Middle frontal gyrus (tissue), 1 donor: ENCODE measurements around the gene MOCOS.

Experiments
- DNase-seq: peaks from one replicate; pipeline ENCODE4 v3.0.0-alpha.2; 2015; ENCODE audit warnings: low spot score; ENCODE audit errors: extremely low spot score

The MOCOS gene

DNA sequence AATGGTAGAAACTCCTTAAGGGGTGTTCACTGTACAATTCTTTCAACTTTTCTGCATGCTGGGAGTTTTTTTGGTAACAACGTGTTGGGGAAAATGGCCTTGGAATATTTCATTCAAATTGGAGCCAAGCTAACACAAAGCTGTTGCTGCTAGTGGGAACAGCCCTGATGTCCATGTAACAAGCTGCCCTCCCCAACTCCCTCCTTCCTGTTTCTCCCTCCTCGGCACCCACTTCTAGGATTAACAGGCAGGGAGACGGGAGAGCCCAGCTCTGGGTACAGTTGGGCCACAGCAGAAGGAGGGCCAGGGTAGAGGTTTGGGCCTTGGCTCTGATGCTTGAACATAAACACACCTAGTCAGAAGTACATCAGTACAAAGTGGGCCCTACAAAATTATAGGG, 9.4 kb upstream of the MOCOS start:
- DNase-seq, result no peak

DNA sequence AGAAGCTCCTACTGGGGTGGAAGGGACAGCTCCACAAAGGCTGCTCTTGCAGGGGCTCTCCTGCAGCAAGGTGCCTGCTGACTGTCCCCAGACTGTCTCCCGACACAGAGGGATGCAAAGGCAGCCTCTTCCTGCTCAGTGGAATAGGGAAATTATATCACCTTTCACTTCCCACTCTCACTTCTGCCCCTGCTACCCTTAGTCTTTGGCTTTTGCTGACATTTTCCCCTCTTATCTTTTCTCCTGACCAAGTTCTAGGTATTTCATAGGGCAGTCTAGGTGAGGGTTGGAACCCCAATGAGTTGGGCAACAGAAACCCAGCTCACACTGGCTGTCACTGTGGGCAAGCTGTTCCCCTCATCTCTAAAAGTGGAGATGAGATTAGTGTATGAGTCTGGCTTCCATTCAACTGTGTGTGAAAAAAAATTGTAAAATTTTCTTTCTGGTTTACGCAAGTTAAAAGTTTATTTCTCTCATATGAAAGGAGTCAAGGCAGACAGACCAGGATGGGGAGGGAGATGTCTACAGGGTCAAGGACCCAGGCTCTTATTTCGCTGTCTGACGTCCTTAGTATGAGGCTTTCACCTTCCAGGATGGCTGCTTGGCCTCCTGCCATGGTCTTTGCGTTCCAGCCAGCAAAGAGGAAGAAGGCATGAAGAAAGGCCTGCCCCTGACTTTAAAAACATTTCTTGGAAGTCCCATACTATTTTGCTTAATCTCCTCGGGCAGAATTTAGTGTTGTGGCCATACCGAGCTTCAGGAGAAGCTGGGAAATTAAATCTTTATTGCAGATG, 7.5 kb upstream of the MOCOS start:
- no peak for DNase-seq

DNA sequence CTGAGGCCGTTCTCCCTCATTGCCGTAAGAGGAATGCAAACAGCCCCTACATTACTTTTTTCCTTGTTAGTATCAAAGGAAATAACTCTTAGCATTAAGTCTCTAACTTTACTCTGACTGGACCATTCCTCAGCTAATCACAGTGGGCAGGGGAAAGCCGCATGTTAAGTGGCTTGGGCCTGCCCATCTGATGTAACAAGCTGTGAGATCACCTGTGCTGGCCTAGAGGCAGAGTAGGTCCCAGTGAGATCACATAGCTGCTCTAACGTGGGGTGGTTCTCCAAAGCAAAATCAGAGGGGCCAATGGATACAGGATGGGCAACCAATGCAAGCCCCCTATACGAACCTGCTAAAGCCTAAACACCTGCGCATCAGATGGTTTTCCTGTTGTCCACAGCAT, 5.9 kb upstream of the MOCOS start:
- DNase-seq, result no peak

DNA sequence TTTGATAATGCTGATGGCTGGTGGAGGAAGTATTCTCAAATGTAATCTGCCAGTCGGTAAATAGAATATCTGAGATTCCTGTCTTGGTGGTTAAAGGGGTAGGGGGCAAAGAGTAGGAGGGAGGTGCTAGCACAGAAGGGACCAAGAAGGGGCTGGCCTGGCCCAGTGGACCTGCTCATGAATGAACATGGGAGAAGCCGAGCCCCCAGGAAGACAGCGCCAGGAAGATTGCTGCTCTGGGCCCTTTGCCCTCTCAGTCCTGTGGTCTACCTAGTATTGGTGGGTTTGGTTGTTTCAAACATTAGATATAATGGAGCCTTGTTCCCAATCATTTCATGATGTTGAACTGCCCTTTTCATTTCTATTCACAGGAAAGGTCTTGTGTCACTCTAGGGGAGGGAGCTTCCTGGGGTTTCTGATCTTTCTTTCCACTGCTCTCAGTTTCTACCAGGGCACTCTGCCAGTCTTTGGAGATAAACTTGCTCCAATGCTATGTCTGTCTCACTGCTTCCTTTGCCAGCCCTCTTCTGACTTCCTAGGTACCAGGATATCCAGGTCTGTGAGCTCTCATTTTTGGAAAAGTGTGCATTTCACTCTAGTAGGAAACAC, 5.3 kb upstream of the MOCOS start:
- no peak for DNase-seq

DNA sequence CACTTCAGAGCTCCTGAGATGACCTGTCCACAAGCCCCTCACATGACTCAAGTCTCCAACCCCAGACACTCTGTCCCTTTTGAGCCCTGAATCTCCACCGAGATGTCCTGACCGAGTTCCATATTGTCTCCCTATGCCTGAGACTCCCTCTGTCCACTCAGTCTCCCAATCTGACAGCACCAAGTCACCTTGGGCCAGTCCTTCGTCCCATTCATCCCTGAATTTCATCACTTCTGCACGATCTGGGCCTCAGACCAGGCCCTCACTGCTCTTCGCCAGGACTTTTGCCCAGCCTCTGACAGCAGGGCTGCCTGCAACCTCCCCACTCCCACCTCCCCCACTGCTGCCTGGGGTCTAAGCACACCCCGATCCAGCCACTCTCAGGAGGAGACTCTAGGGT, 4.3 kb upstream of the MOCOS start:
- no peak for DNase-seq

DNA sequence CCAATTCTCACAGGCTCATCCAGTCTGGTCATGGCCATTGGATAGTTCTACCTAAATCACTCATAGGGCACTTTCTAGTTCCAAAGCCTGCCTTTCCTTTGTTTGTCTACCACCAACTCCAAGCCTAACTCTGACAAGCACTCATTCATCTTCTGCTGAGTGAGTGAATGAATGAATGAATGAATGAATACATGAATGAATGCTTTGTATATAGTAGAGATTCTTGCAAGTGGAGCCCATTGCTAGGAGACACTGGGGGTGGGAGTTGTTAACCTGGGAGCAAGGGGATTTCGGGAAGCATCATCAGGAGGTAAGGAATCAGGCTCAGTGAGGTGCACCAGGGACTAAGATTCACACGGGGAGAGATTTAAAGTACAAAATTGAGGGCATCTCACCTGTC, 3.3 kb upstream of the MOCOS start:
- no peak for DNase-seq

DNA sequence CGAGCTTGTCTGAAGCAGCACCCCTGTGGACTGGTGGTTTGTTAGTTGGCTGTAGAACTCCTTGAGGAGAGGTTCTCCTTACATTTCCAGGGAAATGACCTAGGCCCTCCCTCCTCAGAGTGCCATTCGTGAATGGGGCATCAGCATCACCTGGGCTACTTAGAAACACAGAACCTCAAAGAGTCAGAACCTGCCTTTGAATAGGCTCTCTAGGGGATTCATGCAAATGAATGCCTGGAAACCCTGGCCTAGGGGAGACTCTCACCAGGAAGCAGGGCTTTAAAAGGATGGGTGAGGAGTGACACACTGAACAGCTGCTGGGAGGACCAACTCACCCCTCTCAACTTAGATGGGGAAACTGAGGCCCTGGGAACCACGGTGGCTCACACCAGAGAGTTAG, 2.1 kb upstream of the MOCOS start:
- DNase-seq, result no peak

DNA sequence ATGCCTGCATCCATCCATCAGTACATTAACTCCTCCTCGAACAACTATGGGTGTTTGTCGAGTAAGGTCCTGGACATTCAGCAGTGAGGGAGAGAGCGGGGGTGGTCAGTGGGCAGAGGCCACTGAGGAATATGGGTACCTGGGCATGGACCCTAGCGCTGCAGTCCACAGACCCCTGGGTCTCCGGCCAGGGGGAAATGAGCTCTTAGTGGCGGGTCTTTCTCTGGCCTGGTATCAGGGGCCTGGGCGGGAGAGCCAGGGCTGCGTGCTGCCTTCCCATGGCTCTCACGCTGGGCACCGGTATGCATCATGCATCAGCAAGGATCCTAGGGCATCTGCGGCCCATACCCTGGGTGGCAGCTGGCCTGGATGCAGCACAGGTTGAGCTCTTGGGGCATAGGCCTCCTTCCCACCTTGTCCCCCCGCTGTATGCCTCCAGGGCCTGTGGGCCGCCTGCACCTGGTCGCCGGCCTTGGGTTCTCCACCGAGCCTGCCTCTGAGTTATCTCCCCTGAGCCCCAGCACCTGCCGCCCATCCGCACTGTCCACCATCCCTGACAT, 1.3 kb upstream of the MOCOS start:
- no peak for DNase-seq

DNA sequence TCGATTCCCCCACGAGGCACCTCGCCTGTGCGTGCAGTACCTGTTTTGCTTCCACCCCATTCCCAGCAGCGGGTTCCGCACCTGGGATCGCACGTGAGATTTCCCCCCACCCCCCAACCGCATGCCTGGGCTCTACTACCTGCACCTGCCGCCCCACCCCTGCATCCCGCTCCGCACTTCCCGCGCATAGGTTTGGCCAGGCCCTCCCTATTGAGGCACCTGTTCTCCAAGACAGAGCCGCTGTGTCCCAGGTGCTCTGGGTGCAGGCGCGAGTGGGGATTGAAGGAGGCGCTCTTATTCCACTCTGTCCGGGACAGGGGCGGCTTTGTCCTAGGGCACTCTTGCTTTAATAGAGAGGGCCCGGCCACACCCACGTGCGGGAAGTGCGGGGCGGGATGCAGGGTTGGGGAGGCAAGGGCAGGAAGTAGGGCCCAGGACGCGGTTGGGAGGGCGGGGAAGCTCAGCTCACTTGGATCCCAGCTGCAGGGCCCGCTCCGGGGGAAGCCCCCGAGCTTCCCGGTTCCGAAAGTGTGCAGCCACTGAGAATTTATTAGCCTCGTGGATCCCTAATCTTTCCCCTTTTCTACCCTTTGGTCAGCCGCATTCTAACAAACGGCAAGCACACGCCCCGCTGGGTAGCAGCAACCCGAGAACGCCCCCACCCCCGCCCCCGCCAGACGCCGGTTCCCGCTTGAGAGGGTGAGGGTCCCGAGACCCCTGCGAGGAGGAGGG, 670 bp upstream of the MOCOS start:
- no peak for DNase-seq

DNA sequence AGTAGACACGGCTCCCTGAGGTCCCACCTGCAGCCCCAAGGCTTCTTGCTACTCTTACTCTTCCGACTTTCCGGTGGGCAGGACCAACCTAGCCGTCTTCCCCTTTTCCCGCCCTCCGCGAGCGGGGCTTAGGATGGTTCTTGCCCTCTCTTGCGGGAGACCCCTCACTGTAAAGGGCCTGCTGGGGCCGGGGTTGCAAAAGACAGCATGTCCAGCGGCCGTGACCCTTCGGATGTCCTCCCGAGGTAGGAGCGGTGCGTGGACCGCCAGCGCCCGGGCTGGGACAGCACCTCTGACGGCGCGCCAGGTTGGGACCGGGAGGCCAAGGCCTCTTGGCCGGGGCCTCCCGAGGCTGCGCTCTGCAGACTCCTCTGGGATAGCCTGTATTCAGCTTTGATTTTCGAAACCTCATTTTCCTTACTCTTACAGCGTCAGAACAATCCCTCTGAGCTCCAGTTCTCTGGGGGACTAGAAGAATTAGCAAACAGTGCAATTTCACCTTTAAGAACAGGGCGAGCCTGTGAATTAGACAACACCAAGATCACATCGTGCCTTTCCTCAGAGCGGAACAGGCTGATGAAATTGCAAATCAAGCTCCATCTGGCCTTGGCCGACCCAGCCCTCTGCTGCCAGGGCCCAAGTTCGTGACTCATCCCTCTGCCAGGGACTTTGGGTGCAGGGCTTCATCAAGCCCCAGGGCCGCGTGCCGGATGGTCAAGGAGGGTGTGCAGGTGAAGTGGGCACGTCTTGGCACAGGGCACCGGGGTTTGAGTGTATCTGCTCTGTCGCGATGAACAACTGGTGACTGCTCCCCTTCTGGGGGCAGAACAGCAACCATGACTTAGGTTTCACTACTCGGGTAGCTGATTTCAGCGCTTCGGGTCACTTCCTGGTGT, 777 bp downstream of the MOCOS start:
- DNase-seq, result no peak

DNA sequence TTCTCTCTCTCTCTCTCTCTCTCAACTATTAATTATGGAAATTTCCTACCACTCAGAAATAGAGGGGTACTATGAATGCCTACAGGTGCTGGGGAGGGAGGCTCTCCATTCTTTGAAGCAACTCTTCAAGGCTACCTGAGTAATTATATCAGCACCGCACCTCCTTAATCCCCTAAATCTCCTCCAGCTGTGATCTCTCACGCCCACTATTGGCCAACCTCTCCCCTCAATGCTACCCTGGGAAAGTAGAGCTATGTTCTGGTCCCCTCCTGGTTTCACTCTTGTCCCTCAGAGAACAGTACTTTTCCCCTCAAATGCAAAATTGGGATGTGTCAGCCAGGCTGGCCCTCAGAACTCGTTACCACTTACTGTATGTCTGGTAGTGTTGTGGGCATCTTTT, 1.6 kb downstream of the MOCOS start:
- DNase-seq, result no peak

DNA sequence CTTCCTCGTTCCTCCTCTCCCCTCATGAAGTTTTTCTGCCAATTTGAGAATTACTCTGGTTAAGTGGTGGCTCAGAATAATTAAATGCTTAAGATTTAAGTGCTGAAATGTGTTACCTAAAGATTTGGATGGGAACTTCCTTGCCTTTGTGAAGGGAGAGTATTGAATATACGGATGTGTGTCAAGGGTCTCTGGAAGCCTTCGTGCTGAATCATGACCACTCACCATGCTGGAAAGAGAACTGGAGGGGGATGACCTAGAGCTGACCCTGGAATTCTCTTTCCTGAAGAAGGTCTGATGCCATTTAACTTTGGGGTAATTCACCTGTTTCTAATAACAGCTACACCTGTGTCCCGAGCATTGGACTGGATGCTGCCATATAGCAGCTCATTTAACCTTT, 2.2 kb downstream of the MOCOS start:
- no peak for DNase-seq

DNA sequence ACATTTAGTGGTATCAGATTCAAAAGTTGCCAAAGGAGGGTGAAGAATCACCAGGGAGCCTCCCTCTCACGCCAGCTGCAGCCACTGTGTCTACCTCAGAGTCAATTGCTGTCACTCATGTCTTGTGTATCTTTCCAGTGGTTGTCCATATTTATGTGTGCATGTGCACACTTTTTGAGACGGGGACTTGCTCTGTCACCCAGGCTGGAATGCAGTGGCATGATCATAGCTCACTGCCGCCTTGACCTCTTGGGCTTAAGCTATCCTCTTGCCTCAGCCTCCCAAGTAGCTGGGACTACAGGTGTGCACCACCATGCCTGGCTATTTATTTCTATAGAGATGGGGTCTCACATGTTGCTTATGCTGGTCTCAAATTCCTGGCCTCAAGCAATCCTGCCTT, 4.0 kb downstream of the MOCOS start:
- no peak for DNase-seq

DNA sequence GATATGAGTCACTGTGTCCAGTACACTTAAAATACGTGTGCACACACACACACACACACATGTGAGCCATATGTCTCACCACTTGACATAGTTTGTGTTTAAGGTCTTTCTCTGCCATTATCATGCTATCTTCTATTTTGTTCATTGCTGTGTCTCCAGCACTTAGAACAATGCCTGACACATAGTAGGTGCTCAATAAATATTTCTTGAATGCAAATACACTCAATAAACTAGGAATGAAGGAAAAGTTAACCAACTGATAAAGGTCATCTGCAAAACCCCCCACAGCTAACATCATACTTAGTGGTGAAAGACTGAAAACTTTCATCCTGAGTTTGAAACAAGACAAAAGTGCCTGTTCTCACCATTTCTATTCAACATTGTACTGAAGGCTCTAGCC, 4.4 kb downstream of the MOCOS start:
- no peak for DNase-seq

DNA sequence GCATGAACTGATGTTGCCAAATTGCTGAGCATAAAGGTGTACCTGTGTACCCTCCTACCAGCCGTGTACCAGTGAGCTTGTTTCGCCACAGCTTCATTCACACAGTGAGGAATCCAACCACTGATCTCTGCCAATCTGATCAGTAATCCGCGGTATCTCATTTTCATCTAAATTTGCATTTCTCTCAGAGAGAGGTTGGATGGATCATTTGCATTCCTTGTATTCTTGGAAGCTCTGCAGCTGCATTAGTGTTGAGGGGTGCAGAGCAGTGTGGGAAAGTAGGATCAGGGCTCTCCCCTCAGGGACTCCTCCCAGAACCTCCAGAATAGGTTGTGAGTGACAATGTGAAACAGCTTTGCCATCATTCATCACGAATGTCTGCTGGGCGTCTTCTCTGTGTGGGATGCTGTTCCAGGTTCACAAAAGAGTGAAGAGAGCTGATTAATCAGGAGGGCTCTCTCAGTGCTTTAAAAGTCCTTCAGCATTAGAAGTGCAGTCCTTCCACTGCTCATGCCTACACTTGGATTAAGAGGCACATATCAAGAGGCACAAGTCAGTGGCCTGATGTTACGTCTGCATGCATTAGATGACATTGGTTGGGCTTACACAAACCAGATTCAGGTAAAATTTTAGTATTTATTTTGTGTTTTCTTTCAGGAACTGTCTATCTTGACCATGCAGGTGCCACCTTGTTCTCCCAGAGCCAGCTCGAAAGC, 7.5 kb downstream of the MOCOS start:
- DNase-seq, result no peak

DNA sequence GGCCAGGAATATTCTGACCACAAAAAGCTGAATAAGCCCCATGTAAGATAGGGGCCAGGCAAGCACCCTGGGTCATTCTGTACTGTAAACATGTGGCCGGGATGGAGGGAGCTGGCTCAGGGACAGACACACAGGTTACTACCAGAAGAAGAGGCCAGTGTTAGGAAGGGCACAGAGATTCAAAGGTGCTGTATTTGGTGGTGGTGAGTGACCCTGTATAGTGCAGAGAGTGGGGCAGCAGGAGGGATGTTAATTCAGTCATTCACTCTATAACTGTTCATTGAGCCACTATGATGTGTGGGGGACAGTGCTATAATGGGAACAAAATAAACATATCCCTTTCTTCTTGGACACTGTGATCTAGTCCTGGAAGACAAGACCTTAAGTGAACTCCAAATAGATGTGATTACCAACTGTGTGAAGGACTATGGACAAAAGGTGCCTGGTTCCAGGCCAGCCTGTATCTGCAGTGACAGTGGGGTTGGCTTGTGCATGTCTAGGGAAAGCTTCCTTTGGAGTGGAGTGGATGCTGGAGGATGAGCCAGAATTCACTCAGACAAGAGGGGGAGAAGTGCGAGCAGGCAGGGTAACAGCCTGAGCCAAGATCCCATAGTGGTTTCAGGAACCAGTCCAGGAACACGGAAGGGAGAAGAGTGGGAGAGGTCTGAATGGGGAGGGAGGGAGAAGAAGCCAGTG, 8.3 kb downstream of the MOCOS start:
- no peak for DNase-seq

DNA sequence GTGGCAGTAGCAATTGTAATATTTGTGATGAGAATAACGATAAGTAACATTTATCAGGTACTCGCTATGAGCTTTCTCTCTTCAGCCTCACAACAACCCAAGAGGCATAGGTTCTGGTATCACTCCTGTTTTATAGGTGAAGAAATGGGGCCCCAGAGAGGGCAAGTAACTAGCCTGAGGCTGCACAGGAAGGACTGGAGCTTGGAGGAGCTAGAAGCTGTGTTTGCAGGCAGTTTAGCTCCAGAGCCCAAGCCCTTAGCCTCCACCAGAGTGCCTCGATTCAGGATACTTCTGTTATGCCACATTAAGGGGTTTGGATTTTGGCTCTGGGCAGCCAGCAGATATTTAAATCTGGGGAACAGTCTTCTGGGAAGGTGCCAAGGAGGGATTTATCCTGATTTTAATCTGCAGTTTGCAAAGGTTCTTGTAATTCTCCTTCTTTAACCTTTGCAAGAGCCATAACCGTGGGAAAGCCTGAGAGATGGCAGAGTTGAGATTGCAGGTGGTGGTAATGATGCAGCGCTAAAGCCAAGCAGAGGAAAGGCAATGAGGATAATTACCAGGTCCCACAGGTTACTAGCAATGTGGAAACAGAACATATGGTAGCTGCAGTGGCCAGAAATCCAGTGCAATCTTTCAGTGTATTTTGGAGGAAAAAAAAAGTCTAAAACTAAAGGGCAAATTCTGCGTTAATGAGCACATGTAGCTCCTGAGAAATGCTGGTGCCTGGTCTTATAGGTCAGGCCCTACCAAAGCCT, 9.1 kb downstream of the MOCOS start:
- DNase-seq, result no peak

DNA sequence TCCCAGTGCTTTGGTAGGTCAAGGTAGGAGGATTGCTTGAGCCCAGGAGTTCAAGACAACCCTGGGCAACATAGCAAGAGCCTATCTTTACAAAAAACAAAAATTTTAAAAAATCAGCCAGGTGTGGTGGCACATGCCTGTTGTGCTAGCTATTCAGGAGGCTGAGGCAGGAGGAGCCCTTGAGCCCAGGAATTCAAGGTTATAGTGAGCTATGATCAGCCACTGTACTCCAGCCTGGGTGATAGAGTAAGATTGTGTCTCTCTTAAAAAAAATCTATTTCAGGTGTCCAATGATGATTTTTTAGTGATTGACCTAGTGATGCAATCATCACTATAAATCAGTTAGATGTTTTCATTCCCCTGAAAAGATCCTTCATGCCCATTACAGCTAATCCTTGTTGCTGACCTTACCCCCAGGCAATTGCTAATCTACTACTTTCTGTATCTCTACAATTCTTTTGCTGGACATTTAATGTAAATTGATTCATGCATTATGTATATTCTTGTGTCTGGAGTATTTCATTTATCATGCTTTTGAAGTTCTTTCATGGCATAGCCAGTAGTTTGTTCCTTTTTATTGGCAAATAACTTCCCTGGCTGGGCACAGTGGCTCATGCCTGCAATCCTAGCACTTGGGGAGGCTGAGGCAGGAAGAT, 10.3 kb downstream of the MOCOS start:
- no peak for DNase-seq
